NB4 (cell line): ENCODE results near the gene STEAP4.

ENCODE experiments used
- DNase-seq: peaks from one replicate; pipeline ENCODE4 v3.0.0; 2010; ENCODE audit warnings: low read depth
- H3K4me3 ChIP-seq: one replicate; pipeline ENCODE4 v1.5.1; 2011; ENCODE audit warnings: mild to moderate bottlenecking, low read depth, low read length, moderate library complexity
- MAX ChIP-seq: IDR thresholded peaks from 2 replicates; pipeline ENCODE4 v1.6.1; 2011; ENCODE audit warnings: low read depth, low read length
- MYC ChIP-seq: IDR thresholded peaks from 2 replicates; pipeline ENCODE4 v1.6.1; 2011; ENCODE audit warnings: low read depth, low read length
- POLR2A ChIP-seq: IDR thresholded peaks from 2 replicates; pipeline ENCODE4 v1.6.1; 2011; ENCODE audit warnings: mild to moderate bottlenecking; ENCODE audit not compliant: insufficient read length; ENCODE audit errors: extremely low read depth
- TF ChIP-seq, protein P1 (sequence below): IDR thresholded peaks from one replicate; pipeline ENCODE4 v1.5.1; 2012; ENCODE audit warnings: low read depth, low read length

STEAP4 gene

DNA sequence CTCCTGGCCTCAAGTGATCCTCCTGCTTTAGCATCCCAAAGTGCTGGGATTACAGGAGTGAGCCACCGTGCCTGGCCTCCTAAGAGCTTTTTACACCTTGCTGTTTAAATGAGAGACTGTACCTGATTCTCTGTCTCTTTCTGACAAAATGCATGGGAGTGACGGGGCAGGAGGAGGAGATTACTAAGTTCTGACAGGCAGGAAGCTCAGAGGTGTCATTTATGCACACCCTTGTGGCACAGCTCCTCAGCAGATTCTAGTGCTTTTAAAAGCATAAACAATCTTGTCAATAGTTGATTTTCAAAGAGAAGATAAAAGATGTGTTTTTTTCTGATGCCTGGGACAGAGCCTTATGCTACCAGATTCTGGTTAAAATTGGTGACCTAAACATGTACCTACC, 39.7 kb upstream of the STEAP4 start:
- DNase-seq, result no peak
- TF ChIP-seq MAX, result no peak
- TF ChIP-seq MYC, result no peak
- TF ChIP-seq POLR2A, result no peak
- TF ChIP-seq, protein P1, sequence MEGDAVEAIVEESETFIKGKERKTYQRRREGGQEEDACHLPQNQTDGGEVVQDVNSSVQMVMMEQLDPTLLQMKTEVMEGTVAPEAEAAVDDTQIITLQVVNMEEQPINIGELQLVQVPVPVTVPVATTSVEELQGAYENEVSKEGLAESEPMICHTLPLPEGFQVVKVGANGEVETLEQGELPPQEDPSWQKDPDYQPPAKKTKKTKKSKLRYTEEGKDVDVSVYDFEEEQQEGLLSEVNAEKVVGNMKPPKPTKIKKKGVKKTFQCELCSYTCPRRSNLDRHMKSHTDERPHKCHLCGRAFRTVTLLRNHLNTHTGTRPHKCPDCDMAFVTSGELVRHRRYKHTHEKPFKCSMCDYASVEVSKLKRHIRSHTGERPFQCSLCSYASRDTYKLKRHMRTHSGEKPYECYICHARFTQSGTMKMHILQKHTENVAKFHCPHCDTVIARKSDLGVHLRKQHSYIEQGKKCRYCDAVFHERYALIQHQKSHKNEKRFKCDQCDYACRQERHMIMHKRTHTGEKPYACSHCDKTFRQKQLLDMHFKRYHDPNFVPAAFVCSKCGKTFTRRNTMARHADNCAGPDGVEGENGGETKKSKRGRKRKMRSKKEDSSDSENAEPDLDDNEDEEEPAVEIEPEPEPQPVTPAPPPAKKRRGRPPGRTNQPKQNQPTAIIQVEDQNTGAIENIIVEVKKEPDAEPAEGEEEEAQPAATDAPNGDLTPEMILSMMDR, result no peak
- H3K4me3 ChIP-seq, result no peak overlapping the region

DNA sequence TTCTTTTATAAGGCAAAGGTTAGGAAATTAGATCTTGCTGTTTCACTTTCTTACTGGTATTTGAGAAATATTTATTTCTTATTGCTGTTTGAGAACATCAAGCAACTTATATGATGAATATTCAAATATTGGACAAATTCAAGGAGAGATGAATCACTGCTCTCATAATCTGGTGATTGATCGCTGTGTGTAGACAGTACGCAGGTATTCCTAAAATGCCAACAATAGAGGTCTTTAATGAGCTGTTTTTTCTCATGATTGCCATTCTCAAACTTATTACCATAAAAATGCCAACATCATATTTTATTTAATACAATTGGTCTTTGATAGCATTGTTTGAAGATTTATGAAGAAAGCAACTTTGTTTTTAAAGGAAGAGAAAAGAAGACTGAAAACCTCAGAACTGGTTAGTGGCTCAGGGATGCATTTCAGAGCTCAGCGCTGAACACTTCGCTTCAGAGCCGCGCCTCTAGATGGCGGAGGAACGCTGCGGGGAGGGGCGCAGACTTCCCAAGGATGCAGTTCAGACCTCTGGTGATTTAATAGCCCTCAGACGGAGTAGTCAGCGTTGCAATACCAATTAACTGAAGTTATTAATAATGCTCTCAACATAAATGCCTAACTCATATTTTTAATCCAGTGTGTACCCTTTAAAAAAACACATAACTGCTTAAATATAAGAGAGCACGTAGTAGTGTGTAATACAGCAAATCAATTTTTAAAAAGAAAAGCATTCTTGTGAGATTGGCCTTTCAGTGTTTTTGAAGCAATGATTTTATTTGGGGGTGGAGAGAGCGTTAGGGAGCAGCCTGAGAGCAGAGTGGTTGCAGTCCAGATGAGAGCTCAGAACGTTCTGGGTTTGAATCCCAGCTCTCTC, 38.5 kb upstream of the STEAP4 start:
- H3K4me3 ChIP-seq, result no peak overlapping the region
- DNase-seq, result peak; percentile 46

GRCh38 chr7:88344271-88344670, 37.6 kb upstream of the STEAP4 start:
- TF ChIP-seq, protein P1, result no peak
- TF ChIP-seq MYC (no peak), POLR2A (no peak), MAX (no peak)
- no peak for DNase-seq
- H3K4me3 ChIP-seq, result no peak overlapping the region

More for the DNA sequence above, 38.5 kb upstream of the STEAP4 start:
- TF ChIP-seq, protein P1, result peak; percentile 49
- no peak for TF ChIP-seq POLR2A

DNA sequence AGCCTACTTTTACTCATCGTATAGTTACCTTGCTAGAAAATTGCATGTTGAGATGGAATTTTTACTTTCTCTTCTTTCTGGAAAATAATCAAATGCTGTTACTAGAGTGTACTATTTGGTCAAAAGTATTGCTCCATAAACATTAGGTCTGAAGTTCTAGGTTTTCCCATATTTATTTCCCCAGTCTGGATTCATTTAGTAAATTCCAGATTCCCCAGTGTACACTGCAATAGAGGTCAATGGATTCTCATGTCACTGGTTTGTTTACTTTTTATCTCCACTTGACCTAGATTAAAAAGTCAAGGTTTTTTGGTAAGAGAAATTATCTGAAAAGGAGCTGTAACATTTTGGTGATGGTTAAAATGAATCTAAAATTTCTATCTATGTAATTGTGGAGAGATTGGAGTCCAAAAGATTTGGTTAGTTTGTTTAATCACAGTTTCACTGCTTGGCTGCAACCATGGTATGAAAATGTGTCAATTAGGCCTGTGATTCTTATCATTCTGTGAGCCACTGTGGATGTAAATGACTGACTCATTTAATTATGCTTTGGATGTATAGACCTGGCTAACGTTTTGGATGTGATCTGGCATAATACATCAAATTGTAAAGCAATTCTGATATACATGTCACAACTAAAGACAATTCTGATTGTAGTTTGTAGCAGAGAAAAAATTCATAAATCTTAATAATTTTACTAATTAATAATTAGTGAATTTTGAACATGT, 32.7 kb upstream of the STEAP4 start:
- DNase-seq, result no peak
- H3K4me3 ChIP-seq, result no peak overlapping the region
- TF ChIP-seq MYC, result no peak
- TF ChIP-seq MAX, result no peak

- H3K4me3 ChIP-seq, result no peak overlapping the region
- no peak for DNase-seq
- TF ChIP-seq, protein P1, result no peak
- no peak for TF ChIP-seq POLR2A
- no peak for TF ChIP-seq MYC
- TF ChIP-seq MAX, result no peak
These were observed 31.8 kb upstream of the STEAP4 start for GRCh38 chr7:88338503-88338902.

DNA sequence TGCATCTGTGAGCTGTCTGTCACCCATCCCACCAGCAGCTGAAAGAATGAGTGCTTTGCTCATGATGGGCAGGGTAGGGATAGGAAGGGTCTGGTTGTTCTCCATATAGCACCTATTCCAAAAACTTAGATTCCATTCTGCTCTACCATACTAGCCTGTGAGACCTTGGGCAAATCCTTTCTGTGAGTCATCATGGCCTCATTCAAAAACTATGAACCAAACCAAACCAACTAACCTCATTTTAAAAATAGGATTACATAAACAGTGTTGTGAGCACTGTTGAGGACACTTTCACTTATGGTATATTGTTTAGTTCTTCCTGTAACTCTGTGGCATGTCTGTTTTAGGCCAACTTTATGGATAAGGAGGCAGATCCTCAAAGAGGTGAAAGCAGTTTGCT, 30.9 kb upstream of the STEAP4 start:
- TF ChIP-seq MYC (no peak), MAX (no peak), POLR2A (no peak)
- TF ChIP-seq, protein P1, result no peak
- no peak overlapping the region for H3K4me3 ChIP-seq
- no peak for DNase-seq
